ENCODE measurements around the gene PEMT. TPM values are rescaled to one million over a fixed set of nuclear protein-coding genes. Genes with fewer than 3 reads are reported as not detected.
A peak's percentile ranks its signal among the peaks of the same experiment; 100 is the strongest.

Gene PEMT
- polyA plus RNA-seq, 1 donor, result 25.7 TPM

DNA sequence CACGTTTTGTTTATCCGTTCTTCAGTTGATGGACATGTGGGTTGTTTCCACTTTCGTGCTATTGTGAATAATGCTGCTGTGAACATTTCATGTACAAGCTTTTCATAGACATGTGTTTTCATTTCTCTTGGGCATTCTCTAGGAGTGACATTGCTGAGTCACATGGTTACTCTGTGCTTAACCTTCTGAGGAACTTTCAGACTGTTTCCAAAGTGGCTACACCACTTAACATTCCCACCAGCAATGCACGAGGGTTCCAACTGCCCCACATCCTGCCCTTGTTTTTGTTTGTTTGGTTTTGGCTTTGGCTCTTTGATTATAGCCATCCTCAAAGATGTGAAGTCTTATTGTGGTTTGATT is 14.2 kb upstream of the PEMT start:
- Histone ChIP-seq H3K4me1 (ENCODE audit: control insufficient read depth, insufficient read depth, low read length) (no peaks in the 10 kb centered on the region), H3K36me3 (ENCODE audit: control insufficient read depth, insufficient read depth, low read length) (no peaks in the 10 kb centered on the region), H3K27me3 (ENCODE audit: control insufficient read depth, insufficient read depth, low read length) (no peaks in the 10 kb centered on the region), H3K9me3 (ENCODE audit: control insufficient read depth, low read depth, low read length) (no peaks in the 10 kb centered on the region), H3K4me3 (ENCODE audit: low read length) (no peak overlapping the region), H3K27ac (ENCODE audit: low read length) (no peak overlapping the region)
- WGBS (ENCODE audit: insufficient coverage, low lambda C conversion rate), result 86% methylated on average over 2 of the region's 4 CpGs
- no peak for DNase-seq

DNA sequence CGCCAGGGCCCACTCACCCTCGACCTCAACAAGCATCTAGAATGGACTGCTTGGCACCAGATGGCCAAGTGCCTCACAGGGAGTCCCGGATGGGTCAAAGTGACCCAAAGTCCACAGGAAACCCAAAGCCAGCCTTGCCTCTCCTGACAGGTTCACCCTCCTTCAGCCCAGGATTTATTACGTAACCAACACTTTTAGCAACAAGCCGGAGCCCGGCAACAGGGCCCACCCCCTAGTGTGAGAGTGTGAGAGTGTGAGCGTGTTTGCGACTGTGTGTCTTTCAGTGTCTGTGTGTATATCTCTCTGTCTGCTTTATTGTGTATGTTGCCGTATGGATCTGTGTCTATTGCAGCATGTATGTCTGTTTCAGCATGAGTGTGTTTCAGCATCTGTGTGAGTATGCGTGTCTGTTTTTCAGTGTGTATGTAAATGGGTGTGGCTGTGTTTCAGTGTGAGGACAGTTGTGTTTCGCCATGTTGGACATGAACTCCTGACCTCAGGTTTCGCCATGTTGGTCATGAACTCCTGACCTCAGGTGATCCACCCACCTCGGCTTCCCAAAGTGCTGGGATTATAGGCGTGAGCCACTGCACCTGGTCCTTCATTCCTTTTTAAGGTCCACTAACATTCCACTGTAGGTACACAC is 13.7 kb upstream of the PEMT start:
- WGBS (ENCODE audit: insufficient coverage, low lambda C conversion rate), result no CpG with 5 or more reads among the region's 14 CpGs
- no peak overlapping the region for H3K4me3 ChIP-seq (ENCODE audit: low read length)

DNA sequence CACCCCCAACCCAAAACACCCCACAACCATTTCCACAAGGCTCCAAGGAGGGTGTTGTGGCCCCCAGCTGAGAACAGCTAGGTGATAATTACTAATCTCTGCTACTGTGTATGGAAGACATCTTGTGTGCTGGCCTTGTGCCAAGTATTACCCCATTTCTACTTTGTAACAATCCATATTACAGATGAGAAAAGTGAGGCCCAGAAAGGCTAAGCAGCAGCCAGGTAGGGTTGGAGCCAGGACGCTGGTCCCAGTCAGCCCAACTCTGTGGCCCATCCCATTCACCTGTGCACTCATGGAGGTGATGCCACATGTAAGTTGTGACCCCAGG is 12.4 kb upstream of the PEMT start:
- Histone ChIP-seq H3K4me3 (ENCODE audit: low read length) (no peak overlapping the region), H3K27me3 (ENCODE audit: control insufficient read depth, insufficient read depth, low read length) (no peaks in the 10 kb centered on the region), H3K4me1 (ENCODE audit: control insufficient read depth, insufficient read depth, low read length) (no peaks in the 10 kb centered on the region), H3K36me3 (ENCODE audit: control insufficient read depth, insufficient read depth, low read length) (no peaks in the 10 kb centered on the region), H3K9me3 (ENCODE audit: control insufficient read depth, low read depth, low read length) (no peaks in the 10 kb centered on the region), H3K27ac (ENCODE audit: low read length) (no peak overlapping the region)
- no peak for DNase-seq
- no CpG with 5 or more reads among the region's 1 CpG for WGBS (ENCODE audit: insufficient coverage, low lambda C conversion rate)

More for the DNA sequence above, 13.7 kb upstream of the PEMT start:
- Histone ChIP-seq H3K9me3 (ENCODE audit: control insufficient read depth, low read depth, low read length) (no peaks in the 10 kb centered on the region), H3K27ac (ENCODE audit: low read length) (no peak overlapping the region), H3K27me3 (ENCODE audit: control insufficient read depth, insufficient read depth, low read length) (no peaks in the 10 kb centered on the region), H3K36me3 (ENCODE audit: control insufficient read depth, insufficient read depth, low read length) (no peaks in the 10 kb centered on the region), H3K4me1 (ENCODE audit: control insufficient read depth, insufficient read depth, low read length) (no peaks in the 10 kb centered on the region)
- no peak for DNase-seq

DNA sequence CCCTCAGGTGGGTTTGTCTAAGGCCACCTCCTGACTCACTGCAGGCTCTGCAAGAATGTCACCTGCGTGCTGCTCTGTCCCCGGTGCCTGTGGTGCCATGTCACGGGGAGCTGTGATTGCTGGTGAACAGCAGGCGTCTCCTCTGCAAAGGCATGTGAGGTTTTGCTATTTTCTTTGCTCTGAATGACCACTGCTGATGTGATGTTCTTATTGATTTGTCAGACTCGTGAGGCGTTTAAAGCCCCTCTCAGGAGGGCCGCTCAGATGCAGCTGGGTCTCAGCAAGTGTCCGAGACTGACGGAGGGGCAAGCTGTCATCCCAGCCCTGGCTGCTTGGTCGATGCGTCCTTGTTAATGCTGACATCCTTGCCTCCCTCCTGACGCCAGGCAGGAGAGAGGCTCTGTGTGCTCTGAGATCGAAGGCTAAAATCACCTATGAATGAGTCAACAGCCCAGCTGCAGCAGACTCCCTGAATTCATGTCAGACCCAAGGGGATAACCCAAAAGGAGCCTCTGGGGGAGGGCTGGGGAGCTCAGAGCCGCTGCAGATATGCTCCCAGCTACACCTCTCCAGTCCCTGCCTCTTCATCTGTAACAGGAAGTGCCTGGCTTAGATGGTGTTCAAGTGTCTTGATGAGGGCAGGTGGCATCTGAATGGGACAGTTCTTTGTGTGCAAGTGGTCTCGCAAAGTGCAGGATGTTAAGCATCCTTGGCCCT is 11.8 kb upstream of the PEMT start:
- no CpG with 5 or more reads among the region's 15 CpGs for WGBS (ENCODE audit: insufficient coverage, low lambda C conversion rate)
- DNase-seq, result no peak
- Histone ChIP-seq H3K27me3 (ENCODE audit: control insufficient read depth, insufficient read depth, low read length) (no peaks in the 10 kb centered on the region), H3K36me3 (ENCODE audit: control insufficient read depth, insufficient read depth, low read length) (no peaks in the 10 kb centered on the region), H3K27ac (ENCODE audit: low read length) (no peak overlapping the region), H3K4me3 (ENCODE audit: low read length) (no peak overlapping the region), H3K4me1 (ENCODE audit: control insufficient read depth, insufficient read depth, low read length) (no peaks in the 10 kb centered on the region), H3K9me3 (ENCODE audit: control insufficient read depth, low read depth, low read length) (no peaks in the 10 kb centered on the region)

DNA sequence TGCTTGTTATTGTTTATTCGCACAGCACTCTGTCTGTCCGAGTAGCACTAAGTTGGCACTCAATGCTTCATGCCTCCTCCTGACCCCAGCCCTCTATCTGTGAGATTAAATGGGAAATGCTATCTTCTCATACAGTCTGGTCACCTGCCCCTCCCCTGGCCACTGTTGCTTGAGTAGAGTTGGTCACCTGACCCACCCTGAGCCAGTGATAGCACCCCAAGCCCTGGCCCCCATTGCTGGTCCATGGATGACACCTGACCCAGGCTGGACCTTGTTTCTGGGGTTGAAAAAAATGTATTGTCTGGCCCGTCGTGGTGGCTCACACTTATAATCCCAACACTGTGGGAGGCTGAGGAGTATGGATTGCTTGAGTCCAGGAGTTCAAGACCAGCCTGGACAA is 8.5 kb upstream of the PEMT start:
- H3K9me3 ChIP-seq (ENCODE audit: control insufficient read depth, low read depth, low read length), result no peaks in the 10 kb centered on the region
- no peaks in the 10 kb centered on the region for H3K36me3 ChIP-seq (ENCODE audit: control insufficient read depth, insufficient read depth, low read length)
- no peaks in the 10 kb centered on the region for H3K4me1 ChIP-seq (ENCODE audit: control insufficient read depth, insufficient read depth, low read length)
- no peak overlapping the region for H3K4me3 ChIP-seq (ENCODE audit: low read length)
- DNase-seq, result no peak
- no peaks in the 10 kb centered on the region for H3K27me3 ChIP-seq (ENCODE audit: control insufficient read depth, insufficient read depth, low read length)
- WGBS (ENCODE audit: insufficient coverage, low lambda C conversion rate), result no CpG with 5 or more reads among the region's 4 CpGs
- H3K27ac ChIP-seq (ENCODE audit: low read length), result no peak overlapping the region

DNA sequence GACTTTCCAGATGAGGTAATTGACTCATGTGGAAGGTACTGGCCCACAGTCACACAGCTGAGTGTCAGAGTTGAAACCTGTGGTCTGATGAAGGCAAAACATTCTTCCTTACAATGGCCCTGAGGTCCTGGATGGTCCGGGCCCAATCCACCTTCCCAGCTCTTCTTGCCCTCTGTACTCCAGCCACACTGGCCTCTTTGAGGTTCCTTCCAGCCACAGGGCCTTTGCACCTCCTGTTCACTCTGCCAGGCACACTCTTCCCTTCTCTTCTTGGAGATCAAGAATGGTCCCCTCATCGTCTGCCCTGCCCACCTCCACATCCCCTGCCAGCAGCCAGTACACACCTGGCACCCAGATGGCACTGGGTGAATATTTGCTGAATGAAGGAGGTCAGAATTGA is 6.5 kb upstream of the PEMT start:
- Histone ChIP-seq H3K4me1 (ENCODE audit: control insufficient read depth, insufficient read depth, low read length) (peaks cover 2% of the 10 kb centered on the region), H3K27me3 (ENCODE audit: control insufficient read depth, insufficient read depth, low read length) (no peaks in the 10 kb centered on the region), H3K9me3 (ENCODE audit: control insufficient read depth, low read depth, low read length) (no peaks in the 10 kb centered on the region), H3K27ac (ENCODE audit: low read length) (no peak overlapping the region), H3K4me3 (ENCODE audit: low read length) (no peak overlapping the region), H3K36me3 (ENCODE audit: control insufficient read depth, insufficient read depth, low read length) (no peaks in the 10 kb centered on the region)
- no CpG with 5 or more reads among the region's 2 CpGs for WGBS (ENCODE audit: insufficient coverage, low lambda C conversion rate)
- no peak for DNase-seq

DNA sequence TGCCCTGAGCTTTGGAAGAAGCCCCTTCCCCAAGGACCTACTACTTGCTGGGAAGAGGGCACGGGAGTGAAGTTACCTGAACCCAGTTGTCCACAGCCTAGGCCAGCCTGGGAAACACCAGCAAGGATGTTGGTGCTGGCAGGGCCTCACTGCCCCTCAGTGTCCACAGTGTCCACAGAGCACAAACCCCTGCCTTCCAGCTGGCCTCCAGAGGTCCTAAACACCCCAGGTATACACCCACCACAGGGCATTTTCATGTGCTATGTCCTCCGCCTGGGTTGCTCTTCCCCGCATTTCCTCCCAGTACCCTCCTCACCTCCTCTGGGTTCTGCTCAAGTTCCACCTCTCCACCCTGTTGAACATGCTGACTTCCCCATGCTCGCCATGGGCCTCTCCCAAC is 4.2 kb upstream of the PEMT start:
- Histone ChIP-seq H3K4me1 (ENCODE audit: control insufficient read depth, insufficient read depth, low read length) (peaks cover 11% of the 10 kb centered on the region), H3K9me3 (ENCODE audit: control insufficient read depth, low read depth, low read length) (peaks cover 2% of the 10 kb centered on the region), H3K27ac (ENCODE audit: low read length) (no peak overlapping the region), H3K36me3 (ENCODE audit: control insufficient read depth, insufficient read depth, low read length) (no peaks in the 10 kb centered on the region), H3K27me3 (ENCODE audit: control insufficient read depth, insufficient read depth, low read length) (no peaks in the 10 kb centered on the region), H3K4me3 (ENCODE audit: low read length) (no peak overlapping the region)
- no peak for DNase-seq
- WGBS (ENCODE audit: insufficient coverage, low lambda C conversion rate), result 100% methylated on average over 2 of the region's 4 CpGs

DNA sequence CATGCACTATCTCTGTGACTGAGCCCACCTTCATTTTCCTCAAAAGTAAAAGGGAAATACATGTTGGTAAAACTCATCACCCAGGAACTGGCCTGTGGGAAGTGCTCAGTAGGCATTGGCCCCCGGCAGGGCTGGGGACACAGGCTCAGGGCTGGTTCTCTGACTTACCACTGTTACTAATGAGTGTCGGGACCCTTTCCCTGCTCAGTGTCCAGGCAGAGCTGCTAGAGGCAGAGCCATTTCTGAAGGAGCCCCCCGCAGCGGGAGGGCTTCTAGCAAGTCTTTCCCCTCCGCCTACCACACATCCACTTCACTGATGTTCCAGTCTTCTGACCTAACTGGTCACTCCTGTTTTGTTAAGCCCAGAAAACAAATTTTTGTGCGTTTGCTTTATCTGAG is 1.7 kb upstream of the PEMT start:
- H3K36me3 ChIP-seq (ENCODE audit: control insufficient read depth, insufficient read depth, low read length), result no peaks in the 10 kb centered on the region
- peaks cover 21% of the 10 kb centered on the region for H3K4me1 ChIP-seq (ENCODE audit: control insufficient read depth, insufficient read depth, low read length)
- H3K27me3 ChIP-seq (ENCODE audit: control insufficient read depth, insufficient read depth, low read length), result no peaks in the 10 kb centered on the region
- no peak overlapping the region for H3K4me3 ChIP-seq (ENCODE audit: low read length)
- H3K9me3 ChIP-seq (ENCODE audit: control insufficient read depth, low read depth, low read length), result peaks cover 2% of the 10 kb centered on the region
- H3K27ac ChIP-seq (ENCODE audit: low read length), result no peak overlapping the region
- DNase-seq, result no peak
- no CpG with 5 or more reads among the region's 6 CpGs for WGBS (ENCODE audit: insufficient coverage, low lambda C conversion rate)

DNA sequence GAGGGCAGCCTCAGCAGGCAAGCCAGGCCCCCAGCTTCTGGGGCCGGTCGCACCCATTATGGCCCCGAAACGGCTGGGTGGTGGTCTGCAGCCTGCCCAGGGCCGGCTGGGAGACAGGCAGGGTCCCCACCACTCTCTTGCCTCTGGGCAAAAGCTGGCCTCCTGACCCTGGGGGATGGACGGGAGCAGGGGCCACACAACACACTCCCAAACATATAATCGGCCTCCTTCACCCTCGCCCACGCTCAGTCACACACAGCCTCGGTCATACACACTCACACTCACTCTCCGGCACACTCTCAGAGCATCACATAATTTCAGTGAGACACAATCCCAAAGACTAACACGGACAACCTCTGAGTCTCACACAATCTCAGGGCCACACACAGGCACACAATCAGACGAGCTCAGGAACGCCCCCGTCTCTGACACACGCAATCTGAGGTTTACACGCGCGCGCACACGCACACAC is 589 bp downstream of the PEMT start:
- H3K9me3 ChIP-seq (ENCODE audit: control insufficient read depth, low read depth, low read length), result peaks cover 2% of the 10 kb centered on the region
- peaks cover 21% of the 10 kb centered on the region for H3K4me1 ChIP-seq (ENCODE audit: control insufficient read depth, insufficient read depth, low read length)
- peak overlapping the region; percentile 97 for H3K4me3 ChIP-seq (ENCODE audit: low read length)
- peak overlapping the region; percentile 93 for H3K27ac ChIP-seq (ENCODE audit: low read length)
- no CpG with 5 or more reads among the region's 21 CpGs for WGBS (ENCODE audit: insufficient coverage, low lambda C conversion rate)
- DNase-seq, result no peak
- no peaks in the 10 kb centered on the region for H3K36me3 ChIP-seq (ENCODE audit: control insufficient read depth, insufficient read depth, low read length)
- no peaks in the 10 kb centered on the region for H3K27me3 ChIP-seq (ENCODE audit: control insufficient read depth, insufficient read depth, low read length)

DNA sequence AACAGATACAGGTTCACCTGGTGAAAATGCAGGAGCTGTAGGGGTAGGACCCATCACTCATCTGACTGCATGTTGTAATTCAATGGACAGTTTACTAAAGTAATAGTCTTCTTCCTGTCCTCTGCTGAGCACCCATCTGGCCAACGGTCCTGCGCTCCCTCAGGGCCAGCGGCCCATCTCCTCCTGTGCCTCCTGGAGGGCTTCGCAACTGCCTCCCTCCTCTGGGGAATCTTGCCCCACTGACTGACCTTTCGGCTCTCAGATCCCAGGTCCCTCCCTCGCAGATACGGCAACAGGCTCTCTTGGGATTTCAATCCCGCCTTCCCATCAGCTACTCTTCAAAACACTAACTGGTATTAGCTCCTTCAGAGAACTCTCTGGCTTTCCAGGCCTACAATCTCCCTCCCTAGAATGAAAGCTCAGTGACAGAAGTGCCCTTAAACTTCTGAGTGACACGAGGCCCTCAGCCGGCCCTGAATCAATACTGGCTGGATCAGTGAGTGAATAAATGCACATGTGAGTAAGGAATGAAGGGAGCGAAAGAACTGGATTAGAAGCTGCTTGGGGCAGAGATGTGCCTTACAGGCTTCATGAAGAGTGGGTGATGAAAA is 1.3 kb downstream of the PEMT start:
- Histone ChIP-seq H3K4me1 (ENCODE audit: control insufficient read depth, insufficient read depth, low read length) (peaks cover 21% of the 10 kb centered on the region), H3K36me3 (ENCODE audit: control insufficient read depth, insufficient read depth, low read length) (no peaks in the 10 kb centered on the region), H3K9me3 (ENCODE audit: control insufficient read depth, low read depth, low read length) (peaks cover 2% of the 10 kb centered on the region), H3K27ac (ENCODE audit: low read length) (peak overlapping the region; percentile 93), H3K27me3 (ENCODE audit: control insufficient read depth, insufficient read depth, low read length) (no peaks in the 10 kb centered on the region), H3K4me3 (ENCODE audit: low read length) (peak overlapping the region; percentile 97)
- 52% methylated on average over 3 of the region's 11 CpGs for WGBS (ENCODE audit: insufficient coverage, low lambda C conversion rate)
- DNase-seq, result no peak
